Right kidney (tissue), 1 donor: ENCODE data around the gene ARMH3.
"Not testable (repeated sequence)": the region's sequence is repeated elsewhere in the genome, so short reads cannot be mapped to it uniquely, and the experiment has no call there.

Source experiments
- DNase-seq: peaks from one replicate; pipeline ENCODE4 v3.0.0-alpha.2; 2016

The ARMH3 gene

DNA sequence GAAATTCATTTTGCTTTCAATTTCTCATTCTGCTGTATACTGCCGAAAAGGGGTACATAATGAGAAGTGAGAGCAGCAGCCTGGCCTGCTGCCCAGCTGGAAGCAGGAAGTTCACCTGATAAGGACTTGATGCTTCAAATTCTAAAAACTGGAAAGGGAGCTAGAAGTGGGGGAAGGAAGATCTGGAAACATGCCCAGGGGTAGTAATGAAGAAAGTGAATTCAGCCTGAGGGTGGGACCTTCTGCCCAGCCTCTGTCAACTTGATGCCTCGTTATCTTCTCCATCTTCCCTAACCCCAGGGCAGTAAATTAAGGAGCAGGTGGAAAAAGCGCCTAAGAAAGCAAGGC lies 69.4 kb downstream of the ARMH3 start:
- no peak for DNase-seq

GRCh38 chr10:101980677-101981076 lies 75.3 kb downstream of the ARMH3 start:
- not testable (repeated sequence) for DNase-seq

DNA sequence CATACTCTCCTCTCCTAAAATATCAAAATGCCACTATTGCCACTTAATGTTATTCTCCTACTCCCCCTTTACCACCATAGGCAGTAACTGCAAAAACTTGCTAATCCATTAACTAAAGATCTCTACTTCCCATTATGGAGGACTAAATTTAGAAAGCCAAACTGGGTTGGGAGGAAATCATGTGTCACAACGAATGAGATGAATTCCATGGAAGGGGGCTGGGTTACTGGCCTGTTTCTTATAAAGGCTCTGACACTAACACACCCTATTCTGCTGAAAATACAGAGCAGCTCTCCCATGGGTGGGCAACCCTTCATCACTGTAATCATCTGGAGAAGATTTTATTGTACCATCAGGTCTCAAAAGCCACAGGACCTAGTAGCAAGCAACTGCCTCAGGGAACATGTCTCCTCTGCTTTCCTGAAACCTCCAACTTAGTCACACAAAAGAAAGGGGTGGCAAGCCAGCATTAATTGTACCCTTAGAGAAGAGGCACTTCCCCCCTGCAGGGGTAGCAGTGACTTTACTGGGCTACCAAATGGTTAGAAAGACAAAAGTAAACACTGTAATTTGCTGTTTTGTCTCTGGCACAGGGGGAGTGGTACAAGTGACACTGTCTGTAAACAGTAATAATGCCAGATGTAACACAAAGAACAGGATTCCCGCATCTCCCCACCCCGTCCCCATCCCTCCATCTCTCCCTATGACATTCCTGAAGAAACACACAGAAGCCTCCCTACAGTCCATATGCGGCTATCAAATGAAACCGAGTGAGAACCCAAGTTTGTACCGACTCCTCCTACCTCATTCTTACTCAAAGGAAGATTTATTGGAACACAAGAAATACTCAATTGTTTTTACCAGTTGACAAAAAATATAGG lies 81.6 kb downstream of the ARMH3 start:
- DNase-seq, result no peak

- no peak for DNase-seq
Observed at GRCh38 chr10:101972761-101973160, 83.2 kb downstream of the ARMH3 start.

- no peak for DNase-seq
Observed at GRCh38 chr10:101969412-101969922, 86.5 kb downstream of the ARMH3 start.

- no peak for DNase-seq
Observed at GRCh38 chr10:101968940-101969321, 87.0 kb downstream of the ARMH3 start.

DNA sequence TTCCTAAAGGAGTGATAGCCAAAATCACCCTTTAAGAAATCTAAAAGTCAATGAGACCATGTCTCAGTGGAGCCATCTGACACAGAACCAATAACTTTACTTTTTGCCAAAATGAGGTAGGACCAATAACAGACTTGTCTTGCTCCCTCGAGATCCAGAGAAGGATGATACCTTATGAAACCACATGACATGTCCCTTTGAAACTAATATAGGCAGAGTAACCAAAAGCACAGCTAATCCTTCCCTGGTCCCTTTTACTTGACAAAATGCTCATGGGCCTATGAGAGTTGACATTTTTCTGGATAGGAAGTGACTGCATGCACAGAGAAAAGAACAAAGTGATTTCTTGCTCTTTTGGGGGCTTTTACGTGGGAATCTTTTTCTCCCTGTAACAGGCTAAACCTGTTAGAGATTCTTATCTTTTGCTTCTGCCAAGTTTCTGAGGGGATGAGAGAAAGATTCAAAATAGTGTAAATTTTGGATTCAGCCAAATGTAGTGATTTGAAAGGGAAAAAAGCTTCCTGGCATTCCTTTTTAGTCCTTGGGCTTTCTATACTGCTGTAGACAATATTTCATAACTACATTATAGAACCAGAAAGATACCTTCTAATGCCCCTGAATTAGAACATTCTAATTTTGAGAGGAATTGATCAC lies 87.6 kb downstream of the ARMH3 start:
- no peak for DNase-seq

- DNase-seq, result no peak
Observed at GRCh38 chr10:101967713-101968112, 88.3 kb downstream of the ARMH3 start.

DNA sequence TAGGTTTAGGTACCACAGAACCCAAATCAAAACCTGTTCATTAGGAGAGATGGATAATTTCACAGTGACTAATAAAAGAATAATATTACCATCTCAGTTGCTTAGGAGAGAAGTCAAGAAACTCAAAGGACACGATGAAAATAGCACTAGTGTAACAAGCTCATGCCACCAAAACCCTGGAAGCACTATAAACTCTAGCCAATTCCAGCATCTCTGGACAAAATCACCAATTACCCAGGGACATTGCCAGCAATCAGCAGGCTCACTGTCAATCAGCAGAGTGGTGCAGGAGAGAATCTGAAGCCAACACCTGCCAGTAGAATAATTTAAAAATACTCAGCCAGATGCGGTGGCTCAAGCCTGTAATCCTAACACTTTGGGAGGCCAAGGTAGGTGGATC lies 88.9 kb downstream of the ARMH3 start:
- DNase-seq, result no peak

DNA sequence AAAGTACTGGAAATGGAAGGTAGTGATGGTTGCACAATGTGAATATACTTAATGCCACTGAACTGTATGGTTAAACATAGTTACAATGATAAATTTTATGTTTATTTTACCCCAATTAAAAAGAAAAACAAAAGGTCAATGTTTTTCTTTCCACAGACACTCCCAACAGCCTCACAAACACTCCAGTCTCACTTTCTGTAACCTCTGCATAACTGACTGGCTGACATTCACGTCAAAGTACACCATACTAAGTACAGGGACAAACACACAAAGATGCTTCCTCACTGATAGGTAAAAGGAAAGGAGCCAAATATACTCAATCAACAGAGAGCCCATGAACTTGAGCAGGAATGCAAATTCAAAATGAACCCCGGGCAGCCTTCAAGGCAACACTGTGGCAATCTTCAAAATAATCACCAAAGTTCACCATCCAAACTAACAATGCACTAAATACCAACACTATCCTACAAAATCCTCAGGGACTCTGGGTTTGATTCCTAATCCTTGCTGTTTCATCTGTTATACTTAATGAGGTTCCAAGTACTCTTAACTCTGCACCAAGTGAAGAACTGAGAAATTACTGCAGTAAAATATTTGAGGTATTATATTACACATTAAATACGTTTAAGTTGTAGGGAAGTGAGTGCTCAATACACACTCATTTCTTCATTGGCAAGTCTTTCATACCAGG lies 90.8 kb downstream of the ARMH3 start:
- DNase-seq, result no peak

DNA sequence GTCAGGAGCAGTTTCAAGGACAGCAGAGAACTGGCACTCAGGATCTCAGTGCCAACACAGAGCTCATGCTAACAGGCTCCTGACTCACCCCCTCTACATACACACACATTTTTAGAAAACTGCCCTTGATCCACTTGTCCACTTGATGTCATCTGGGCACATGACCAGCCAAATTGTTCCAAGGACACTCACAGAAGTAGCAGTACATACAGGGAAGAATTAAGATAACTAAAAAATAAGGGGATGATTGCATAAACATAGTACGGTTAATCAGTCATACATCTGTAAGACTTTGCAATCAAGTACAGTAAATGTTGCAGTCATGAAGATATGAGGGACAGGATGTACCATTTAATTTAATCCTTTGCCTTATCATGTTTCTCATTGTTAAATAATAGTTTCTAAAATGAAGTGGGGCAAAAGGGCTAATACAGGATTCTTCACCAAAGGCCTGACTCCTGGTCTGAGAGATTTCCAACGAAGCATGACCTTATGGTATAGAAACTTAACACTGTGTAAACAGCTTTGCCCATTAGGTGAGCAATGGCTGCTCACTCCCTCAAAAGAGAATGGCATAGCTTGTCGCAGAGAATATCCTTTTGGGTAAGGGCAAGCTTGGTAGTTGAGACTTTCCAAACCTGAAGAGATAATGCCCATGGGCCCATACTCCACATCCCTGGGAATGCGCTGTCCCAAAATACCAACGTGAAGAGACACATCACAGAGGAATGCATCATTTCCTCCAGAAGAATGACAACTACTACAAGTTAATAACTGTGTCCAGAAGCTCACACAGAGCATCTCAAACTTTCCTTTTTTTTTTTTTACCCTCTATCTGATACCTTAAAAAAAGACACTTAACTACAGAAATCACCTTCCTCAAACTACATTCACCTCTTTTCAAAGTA lies 94.1 kb downstream of the ARMH3 start:
- no peak for DNase-seq

GRCh38 chr10:101960879-101961395 lies 95.0 kb downstream of the ARMH3 start:
- no peak for DNase-seq

DNA sequence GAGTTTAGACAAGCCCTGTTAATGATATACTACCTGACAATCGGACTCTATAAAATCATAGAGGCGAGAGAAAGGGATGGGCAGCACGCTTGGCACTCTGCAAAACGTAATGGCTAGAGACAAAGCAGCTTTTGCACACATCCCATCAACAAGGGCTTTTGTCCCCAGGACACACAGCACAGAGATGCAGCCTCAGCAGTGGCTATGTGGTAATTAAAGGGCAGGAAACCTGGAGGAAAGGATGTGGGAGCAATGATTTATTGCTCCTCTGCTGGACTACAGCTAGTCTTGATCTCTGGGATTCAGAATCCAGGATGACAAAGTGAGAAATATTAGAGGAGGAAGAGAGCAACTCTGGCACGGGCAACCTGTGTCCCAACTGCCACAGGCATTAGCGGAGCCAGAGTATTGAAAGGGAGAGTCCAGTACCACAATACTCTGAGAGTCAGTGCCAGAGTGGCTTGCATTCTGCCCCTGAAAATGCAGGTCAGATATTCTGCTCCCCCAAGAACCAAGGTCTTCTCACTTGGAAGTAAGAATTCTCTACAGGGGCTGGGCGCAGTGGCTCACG lies 96.5 kb downstream of the ARMH3 start:
- DNase-seq, result no peak

DNA sequence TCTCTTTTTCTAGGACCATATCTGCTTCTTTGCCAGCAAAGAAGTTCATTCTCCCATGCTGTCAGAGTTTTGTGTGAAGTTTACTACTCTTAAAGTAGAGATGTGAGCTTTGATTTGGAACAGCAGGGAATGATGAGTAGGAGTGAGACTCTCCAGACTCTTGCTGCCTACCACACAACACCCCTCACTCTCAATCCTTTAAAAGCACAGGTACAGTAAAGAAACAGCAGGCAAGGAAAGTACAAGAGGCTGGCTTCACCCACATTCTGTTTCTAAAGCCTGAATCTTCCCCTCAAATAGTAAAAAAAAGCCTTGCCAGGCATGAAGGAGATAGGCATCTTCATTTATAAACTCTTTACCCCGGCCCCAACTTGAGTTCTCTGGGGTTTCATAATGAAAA lies 97.3 kb downstream of the ARMH3 start:
- DNase-seq, result no peak

DNA sequence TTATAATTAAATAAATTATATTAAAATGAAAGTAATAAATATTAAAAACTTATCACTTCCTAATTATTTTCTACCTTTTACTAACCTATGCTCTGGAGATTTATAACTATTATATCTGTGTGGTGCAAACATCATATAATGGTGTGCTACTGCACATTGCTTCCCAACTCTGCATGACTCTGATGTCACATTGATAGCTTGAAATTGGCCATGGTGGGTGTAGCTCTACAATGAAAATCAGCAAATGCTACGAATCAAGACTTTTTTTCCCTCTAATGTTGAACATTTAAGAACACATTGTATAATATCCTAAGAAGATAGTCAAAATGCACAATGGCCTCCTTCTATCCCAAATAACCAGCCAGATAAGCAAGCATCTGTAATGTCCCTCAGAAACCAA lies 99.1 kb downstream of the ARMH3 start:
- DNase-seq, result no peak

DNA sequence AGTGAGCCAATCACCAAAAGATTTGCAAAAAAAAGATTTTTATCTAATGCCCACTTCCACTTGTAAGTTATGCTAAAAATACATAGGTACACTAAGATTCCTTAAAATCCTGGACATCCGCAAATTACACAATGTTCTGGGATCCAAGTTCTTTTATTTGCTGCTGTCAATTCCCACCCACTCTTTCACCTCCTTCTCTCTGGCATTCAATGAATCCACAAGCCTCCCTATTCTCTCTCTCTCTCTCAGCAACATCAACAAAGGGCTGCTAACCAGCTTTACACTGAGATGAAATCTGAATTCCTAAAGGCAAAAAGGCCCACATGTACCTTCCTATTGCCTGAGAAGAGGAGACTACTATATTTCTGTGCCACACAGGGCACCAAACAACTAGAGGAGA lies 99.9 kb downstream of the ARMH3 start:
- DNase-seq, result no peak

DNA sequence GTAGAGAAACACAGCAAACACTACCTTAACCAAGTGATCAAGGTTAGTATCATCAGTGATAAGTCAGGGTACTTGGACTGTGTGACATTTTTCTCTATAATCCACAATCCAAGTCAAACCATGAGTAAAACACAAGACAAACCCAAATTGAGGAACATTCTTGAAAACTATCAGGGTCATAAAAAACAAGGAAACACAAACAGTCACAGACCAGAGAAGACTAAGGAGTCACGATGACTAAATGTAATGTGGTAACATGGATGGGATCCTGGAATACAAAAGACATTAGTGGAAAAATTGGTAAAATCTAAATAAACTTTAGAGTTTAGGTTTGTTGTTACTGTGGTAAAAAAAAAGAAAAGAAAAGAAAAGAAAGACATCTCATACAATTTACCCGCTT lies 103.8 kb downstream of the ARMH3 start:
- DNase-seq, result no peak

GRCh38 chr10:101950213-101950612 lies 105.8 kb downstream of the ARMH3 start:
- DNase-seq, result no peak

DNA sequence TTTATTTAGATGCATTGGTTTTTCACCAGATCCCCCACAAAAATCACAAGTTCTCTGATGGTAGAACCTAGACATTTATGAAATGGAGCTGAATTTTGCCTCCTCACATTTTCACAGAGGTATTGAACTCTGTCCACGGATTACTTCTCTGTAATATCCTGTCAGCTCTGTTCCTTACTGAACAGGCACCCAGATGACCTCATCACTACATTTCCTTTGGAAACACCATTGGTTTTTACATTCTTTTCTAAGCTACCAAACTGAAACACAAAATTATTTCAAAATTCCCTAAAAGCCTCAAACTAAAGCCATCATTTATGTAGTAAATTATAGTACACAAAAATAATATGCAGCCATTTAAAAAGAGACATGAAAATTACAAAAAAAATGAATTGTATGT lies 114.1 kb downstream of the ARMH3 start:
- DNase-seq, result no peak

GRCh38 chr10:101940916-101941315 lies 115.1 kb downstream of the ARMH3 start:
- DNase-seq, result no peak

DNA sequence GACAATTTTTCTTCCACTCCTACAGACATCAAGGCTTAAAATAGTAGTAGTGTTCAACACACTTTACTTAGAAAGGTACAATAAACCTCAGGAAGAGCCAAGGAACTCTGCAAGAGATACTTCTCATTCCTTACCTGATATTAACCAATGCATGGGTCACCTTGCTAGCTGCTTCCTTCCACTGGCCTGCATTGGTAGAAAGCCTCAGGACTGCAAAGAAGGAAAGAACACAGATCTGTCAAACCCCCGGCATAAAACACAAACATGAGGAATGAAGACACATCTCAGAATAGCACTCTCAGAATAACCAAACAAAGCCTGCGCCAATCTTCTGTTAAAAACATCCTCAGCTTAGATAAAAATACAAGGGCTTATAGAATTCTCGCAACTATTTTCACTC lies 116.2 kb downstream of the ARMH3 start:
- no peak for DNase-seq
